Keratinocyte (primary cell): ENCODE data around the gene RHAG.

Source experiments
- CTCF ChIP-seq, 3 experiments: IDR thresholded peaks in 1 of 3; conservative IDR thresholded peaks in 1 of 3; optimal IDR thresholded peaks in 1 of 3; 2 replicates in 2 of 3; 3 replicates in 1 of 3; pipeline versions ENCODE3 to v1.5.1; 2011; ENCODE audit warnings: low read length in 3 of 3, mild to moderate bottlenecking in 3 of 3, moderate library complexity in 2 of 3, control low read depth in 1 of 3, inconsistent platforms in 1 of 3; ENCODE audit not compliant: insufficient read depth in 2 of 3; ENCODE audit errors: extremely low read depth in 1 of 3
- EZH2 ChIP-seq: IDR thresholded peaks from one replicate; pipeline ENCODE4 v1.6.1; 2012; ENCODE audit warnings: inconsistent platforms, mild to moderate bottlenecking, low read length, moderate library complexity

DNA sequence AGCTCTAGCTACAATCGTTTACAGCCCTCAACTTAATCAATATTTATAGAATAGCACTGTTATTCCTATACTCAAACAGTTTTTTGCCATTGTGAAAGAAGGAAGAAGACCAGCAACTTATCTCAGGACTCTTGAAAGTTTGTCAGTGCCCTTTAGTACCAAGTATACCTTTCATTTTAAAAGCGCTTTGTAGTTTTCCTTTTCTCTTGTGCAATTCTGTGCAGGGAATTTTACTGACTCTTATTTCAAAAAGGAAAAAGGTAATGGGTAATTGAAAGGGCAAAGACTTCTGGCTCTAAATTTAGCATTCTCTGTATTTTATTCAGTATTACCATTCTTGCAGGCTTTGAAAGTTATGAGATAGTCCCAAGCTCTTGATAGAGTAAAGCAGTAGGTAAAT, 16.8 kb upstream of the RHAG start:
- TF ChIP-seq CTCF (optimal IDR thresholded peaks at IDR 0.05 in 1 of 3, IDR thresholded peaks at IDR 0.05 in 1 of 3, conservative IDR thresholded peaks at IDR 0.05 in 1 of 3; ENCODE audit: extremely low read depth in 1 of 3, insufficient read depth in 2 of 3, low read length in 3 of 3) (no peak), EZH2 (no peak)
